Activated CD4-positive, CD25-positive, alpha-beta regulatory T cell (primary cell): ENCODE measurements around the gene ANO8.
"Not testable (repeated sequence)": the region's sequence is repeated elsewhere in the genome, so short reads cannot be mapped to it uniquely, and the experiment has no call there.

ENCODE experiments used
- DNase-seq, 4 experiments: peaks; one replicate each; lab custom pipeline; 2025; lab: John Stamatoyannopoulos, UW

Gene ANO8

DNA sequence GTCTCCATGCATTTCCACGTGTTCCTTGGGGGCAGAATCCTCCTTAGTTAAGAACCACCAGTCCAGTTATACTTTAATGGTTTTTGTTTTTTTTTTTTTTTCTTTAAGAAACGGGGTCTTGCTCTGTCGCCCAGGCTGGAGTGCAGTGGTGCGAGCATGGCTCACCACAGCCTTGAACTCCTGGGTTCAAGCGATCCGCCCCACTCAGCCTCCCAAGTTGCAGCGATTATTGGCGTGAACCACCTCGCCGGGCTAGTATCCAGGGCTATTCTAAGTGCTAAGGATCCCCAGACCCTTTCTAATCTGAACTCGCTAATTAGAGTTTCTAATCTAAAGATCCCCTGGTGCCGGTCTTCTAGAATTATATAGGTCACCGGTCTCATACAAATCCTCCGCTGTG is 41.0 kb downstream of the ANO8 start:
- no peak for DNase-seq

DNA sequence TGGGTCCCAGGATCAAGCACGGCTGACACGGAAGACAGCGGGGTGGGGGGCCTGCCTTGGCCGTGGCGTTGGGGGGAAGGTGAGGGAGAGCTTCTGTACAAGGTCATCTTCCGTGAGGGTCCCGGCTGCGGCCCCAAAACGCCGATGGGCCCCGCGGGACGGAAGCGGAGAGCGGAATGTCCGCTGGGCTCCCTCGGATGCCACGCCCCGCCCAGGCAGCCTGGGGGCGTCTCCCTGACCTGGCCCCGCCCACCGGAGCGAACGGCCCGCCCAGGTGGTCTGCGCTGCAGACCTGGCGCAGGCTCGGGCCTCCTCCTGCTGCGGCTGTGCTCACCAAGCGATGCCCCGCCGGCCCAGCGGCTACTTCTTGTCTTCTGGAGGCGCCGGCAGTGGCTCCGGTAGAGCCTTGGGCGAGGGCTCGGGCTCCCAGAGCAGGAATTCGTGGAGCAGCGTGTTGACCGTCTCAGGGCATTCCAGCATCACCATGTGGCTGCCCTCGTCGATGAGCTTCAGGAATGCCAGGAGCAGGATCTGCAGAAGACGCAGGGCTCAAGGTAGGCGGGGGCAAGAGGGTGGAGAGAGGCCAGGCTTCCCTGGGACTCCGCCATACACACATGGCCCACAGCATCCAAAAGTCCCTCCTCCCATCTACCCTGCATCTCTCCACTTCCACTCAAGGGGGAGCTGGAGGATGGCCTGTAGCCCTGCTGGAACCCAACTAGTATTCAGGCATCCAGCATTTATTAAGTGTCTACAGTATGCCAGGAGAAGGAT is 42.2 kb downstream of the ANO8 start:
- DNase-seq, result peak; percentile 56 to 72 (median 60)

DNA sequence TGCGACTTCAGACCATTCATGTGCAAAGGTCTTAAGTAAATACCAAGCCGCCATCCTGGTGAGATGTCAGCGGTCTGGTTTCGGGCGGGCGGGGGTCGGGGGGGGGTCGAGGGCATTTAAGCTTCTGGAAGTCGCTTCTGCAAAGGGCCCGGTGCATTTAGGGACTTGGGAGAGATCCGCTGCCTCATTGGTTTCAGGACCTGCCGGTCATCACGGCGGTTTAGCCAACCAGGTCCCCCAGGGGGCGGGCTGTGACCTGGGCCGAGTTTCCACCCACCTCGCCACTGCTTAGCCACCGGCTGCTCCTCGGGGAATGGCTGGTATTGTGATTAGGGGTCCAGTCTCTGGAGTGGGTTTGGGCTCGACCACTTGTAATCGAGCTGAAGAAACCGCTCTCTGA is 45.2 kb downstream of the ANO8 start:
- no peak for DNase-seq

DNA sequence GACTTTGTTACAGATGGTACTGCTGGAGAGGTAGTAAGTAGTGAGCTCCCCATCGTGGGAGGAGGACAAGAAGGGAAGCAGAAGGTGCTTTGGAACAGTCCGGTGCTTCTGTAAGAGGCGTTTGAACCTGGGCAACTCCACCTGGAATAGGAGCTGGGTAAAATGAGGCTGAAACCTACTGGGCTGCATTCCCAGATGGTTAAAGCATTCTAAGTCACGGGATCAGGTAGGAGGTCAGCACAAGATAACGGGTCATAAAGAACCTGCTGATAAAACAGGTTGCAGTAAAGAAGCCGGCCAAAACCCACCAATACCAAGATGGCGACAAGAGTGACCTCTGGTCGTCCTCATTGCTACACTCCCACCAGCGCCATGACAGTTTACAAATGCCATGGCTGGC is 47.9 kb downstream of the ANO8 start:
- DNase-seq, result no peak

DNA sequence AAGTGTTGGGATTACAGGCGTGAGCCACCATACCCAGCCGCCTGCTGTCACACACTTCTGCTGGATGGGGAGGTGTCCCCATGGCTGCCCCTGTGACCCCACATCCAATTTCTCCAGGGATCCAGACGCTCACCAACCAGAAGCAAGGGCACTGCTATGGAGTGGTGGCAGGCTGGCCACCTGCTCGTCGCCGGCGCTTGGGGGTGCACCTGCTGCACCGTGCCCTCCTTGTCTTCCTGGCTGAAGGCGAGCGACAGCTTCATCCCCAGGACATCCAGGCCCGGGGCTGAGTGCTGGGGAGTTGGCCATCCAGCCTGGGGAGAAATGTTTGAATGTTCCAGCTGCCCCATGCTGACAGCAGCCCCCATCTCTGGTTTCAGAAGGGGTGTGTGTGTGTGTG is 48.4 kb downstream of the ANO8 start:
- no peak for DNase-seq

DNA sequence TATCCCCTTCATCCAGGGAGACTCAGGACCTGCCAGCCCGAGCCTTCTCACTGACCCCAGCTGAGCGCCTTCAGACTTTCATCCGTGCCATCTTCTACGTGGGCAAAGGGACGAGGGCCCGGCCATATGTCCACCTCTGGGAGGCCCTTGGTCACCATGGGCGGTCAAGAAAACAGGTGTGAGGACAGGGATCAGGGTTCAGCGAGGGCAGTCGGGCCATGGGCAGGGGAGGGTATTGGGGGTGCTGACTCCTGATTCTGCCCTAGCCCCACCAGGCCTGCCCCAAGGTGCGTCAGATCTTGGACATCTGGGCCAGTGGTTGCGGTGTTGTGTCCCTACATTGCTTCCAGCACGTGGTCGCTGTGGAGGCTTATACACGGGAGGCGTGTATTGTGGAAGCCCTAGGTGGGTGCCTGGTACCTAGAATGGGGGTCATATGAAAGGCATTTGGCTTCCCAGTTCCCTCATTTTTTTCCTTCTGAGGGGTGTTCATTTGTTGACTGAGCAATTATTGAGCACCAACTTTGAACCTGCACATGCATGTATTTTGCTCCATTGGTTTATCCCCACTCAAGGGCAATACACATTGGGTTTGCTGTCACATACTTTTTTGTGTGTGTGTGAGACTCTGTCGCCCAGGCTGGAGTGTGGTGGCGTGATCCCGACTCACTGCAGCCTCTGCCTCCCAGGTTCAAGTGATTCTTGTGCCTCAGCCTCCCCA is 49.1 kb downstream of the ANO8 start:
- DNase-seq, result no peak

DNA sequence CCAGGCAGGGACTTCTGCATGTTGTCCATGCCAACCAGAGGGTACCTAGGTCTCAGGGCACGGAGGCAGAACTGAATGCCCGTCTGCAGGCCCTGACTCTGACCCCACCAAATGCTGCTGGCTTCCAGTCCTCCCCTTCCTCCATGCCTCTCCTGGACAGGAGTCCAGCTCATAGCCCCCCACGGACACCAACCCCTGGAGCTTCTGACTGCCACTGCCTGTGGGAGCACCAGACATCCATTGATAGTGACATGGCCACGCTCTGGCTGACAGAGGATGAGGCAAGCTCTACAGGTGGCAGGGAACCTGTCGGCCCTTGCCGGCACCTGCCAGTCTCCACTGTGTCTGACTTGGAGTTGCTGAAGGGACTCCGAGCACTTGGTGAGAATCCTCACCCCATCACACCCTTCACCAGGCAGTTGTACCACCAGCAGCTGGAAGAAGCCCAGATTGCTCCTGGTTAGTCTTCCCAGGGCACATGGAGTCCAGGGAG is 51.1 kb downstream of the ANO8 start:
- no peak for DNase-seq

DNA sequence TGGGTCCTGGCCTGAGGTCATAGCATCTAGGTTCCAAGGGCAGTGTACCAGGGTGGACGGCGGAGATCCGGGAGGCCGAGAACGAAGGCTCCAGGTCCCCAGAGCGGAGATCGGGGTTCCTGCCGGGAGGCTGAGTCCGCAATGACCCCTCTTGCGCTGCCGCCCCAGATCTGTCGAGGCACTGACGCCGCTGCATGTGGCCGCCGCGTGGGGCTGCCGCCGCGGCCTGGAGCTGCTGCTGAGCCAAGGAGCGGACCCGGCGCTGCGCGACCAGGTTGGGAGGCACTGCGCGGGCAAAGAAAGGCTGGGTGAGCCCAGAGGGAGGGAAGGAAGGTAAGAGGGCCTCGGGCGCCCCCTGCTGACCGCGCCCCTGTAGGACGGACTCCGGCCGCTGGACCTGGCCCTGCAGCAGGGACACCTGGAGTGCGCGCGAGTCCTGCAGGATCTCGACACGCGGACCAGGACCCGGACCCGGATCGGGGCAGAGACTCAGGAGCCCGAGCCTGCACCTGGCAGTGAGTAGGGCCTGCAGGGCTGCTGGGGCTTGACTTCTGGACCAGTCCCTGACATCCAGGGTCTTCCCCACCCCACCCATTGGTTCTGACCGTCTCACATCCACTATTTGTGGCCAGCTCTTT is 52.0 kb downstream of the ANO8 start:
- DNase-seq, result peak; percentile 51 to 63 (median 58)

DNA sequence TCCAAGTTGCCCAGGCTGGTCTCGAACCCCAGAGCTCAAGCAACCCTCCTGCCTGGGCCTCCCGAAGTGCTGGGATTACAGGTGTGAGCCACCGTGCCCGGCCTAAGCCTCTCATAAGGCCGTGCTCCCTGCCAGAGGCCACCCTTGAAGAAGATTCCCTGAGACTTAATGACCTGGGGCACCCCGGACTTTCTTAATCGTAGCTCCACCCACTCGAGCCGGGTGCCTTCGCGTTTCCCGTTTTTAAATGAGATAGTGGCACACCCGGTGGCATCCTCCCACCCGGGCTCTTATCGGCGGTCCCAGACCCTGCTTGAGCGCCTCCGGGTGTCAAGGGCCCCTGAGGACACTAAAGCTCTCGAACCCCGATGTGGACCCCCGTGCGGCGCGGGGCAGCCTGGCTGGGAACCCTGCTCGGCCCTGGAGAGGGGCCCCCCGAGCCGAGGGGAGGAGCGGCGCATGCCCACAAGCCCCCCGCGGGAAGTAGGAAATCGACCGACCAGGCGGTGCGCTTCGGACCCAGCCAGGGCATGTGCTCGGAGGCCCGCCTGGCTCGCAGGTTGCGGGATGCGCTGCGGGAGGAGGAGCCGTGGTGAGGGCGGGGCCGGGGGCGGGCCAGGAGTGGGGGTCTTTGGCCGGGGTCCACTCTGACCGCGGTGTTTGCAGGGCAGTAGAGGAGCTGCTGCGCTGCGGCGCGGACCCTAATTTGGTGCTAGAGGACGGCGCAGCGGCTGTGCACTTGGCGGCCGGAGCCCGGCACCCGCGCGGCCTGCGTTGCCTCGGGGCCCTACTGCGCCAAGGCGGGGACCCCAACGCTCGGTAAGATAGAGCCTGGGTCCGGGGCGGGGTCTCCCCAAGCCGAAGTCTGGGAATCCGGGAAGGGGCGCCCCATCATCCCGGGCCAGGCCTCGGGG is 53.0 kb downstream of the ANO8 start, which contains the start of gene ANKLE1:
ANKLE1 (plus strand) TSS at position 511 of the 914 bp plus-strand sequence; CDS start at position 531, 20 bp downstream.
- peak in 2 of 4 experiments; percentile 21 to 30 for DNase-seq

DNA sequence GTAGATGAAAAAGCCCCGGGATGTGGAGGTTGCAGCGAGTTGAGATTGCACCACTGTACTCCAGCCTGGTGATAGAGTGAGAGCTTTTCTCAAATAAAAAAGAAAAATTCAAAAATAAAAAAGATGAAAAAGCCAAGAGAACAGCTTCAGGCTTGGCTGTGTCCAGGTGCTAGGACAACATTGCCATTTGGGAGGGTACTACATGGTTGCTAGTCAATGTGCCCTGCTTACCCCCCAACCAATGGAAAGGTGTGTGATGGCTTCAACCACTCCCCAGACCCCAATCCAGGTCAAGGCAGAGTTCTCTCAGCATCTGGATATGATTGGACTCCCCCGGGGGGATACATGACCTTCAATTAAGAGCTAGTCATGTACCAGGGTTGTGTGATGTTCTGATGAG is 55.2 kb downstream of the ANO8 start:
- DNase-seq, result no peak

DNA sequence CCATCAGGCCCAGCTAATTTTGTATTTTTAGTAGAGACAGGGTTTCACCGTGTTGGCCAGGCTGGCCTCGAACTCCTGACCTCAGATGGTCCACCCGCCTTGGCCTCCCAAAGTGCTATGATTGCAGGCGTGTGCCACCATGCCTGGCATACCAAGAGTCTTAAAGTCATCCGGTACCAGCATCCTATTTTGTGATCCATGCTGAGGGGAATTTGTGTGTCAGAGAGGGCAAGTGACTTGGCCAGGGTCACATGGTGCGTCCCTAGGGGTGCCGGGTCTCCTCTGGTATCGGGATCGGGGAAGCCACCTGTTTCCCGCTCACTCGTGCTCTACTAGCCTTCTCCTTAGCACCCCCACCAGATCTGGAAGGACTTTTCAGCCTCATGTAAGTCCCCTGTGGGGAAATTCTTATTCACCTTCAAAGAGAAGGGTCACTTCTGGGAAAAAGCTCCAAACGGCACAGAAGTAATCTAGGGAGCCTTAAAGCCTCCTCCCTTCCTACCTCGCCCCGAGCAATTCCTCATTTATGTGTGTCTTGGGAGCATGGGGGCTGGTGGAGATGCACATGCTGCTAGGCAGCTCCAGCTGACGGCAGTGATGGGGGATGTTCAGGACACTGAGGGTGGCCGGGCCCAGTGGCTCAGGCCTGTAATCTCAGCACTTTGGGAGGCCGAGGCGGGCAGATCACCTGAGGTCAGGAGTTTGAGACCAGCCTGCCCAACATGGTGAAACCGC is 59.0 kb downstream of the ANO8 start:
- DNase-seq, result no peak

DNA sequence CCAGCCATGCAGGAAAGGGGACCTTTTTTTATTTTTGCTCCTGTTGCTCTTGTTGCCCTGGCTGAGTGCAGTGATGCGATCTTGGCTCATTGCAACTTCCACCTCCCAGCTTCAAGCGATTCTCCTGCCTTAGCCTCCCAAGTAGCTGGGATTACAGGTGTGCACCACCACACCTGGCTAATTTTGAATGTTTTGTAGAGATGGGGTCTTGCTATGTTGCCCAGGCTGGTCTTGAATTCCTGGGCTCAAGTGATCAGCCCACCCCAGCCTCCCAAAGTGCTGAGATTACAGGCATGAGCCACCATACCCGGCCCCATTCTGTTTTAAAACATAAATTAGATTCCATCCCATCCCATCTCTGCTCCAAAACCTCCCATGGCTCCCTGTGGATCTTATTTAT is 59.8 kb downstream of the ANO8 start:
- not testable (repeated sequence) for DNase-seq
